Measurements from ENCODE around the gene TMPRSS13. TPM values are rescaled to one million over a fixed set of nuclear protein-coding genes. Genes with fewer than 3 reads are reported as not detected.
"Not testable (repeated sequence)": the region's sequence is repeated elsewhere in the genome, so short reads cannot be mapped to it uniquely, and the experiment has no call there.

The TMPRSS13 gene
- total RNA-seq = under 1 TPM; 0.46 to 0.87 TPM
- long read RNA-seq = 0 reads

GRCh38 chr11:117929142-117929915, at the start of gene TMPRSS13:
TMPRSS13 (minus strand) TSS chr11:117929402; CDS start chr11:117929307, 95 bp downstream.
- peak in 1 of 2 donors; percentile 41 for DNase-seq
- intact Hi-C loops (cut with DNase I, micrococcal nuclease) = no loop called here

GRCh38 chr11:117978991-117979390, 49.8 kb upstream of the TMPRSS13 start:
- ATAC-seq = no peak
- no peak for DNase-seq
- intact Hi-C loops (cut with DNase I, micrococcal nuclease) = no loop called here

More at GRCh38 chr11:117929142-117929915, at the start of gene TMPRSS13:
- ATAC-seq = peak; percentile 85

- DNase-seq; intact Hi-C loops (cut with DNase I, micrococcal nuclease): not testable (repeated sequence)
Measured at GRCh38 chr11:117978291-117978910, 49.2 kb upstream of the TMPRSS13 start.

GRCh38 chr11:117977612-117978264, 48.5 kb upstream of the TMPRSS13 start:
- ATAC-seq; intact Hi-C loops (cut with DNase I, micrococcal nuclease); DNase-seq: not testable (repeated sequence)

More at GRCh38 chr11:117978291-117978910, 49.2 kb upstream of the TMPRSS13 start:
- not testable (repeated sequence) for ATAC-seq

- intact Hi-C loops (cut with DNase I, micrococcal nuclease) = no loop called here
- no peak for DNase-seq
Measured at GRCh38 chr11:117977029-117977428, 47.8 kb upstream of the TMPRSS13 start.

GRCh38 chr11:117976445-117976844, 47.2 kb upstream of the TMPRSS13 start:
- intact Hi-C loops (cut with DNase I, micrococcal nuclease) = no loop called here
- DNase-seq (no peak), ATAC-seq (no peak)

More at GRCh38 chr11:117977029-117977428, 47.8 kb upstream of the TMPRSS13 start:
- ATAC-seq = no peak

GRCh38 chr11:117973503-117973860, 44.3 kb upstream of the TMPRSS13 start:
- intact Hi-C loops (cut with DNase I, micrococcal nuclease) = no loop called here
- no peak for DNase-seq
- ATAC-seq = peak; percentile 69

GRCh38 chr11:117972629-117973502, 43.7 kb upstream of the TMPRSS13 start:
- peak; percentile 66 for ATAC-seq
- no peak for DNase-seq
- intact Hi-C loops (cut with DNase I, micrococcal nuclease) = no loop called here

- intact Hi-C loops (cut with DNase I, micrococcal nuclease) = no loop called here
- no peak for ATAC-seq
- DNase-seq = no peak
Measured at GRCh38 chr11:117972044-117972443, 42.8 kb upstream of the TMPRSS13 start.

GRCh38 chr11:117970400-117971024, 41.3 kb upstream of the TMPRSS13 start:
- intact Hi-C loops (cut with DNase I, micrococcal nuclease) = no loop called here
- DNase-seq (peak; percentile 47 to 69), ATAC-seq (peak; percentile 87)

GRCh38 chr11:117969160-117969991, 40.2 kb upstream of the TMPRSS13 start:
- intact Hi-C loops (cut with DNase I, micrococcal nuclease) = no loop called here
- no peak for DNase-seq
- no peak for ATAC-seq

- no peak for DNase-seq
- no peak for ATAC-seq
- intact Hi-C loops (cut with DNase I, micrococcal nuclease) = no loop called here
Measured at GRCh38 chr11:117966908-117967307, 37.7 kb upstream of the TMPRSS13 start.

- intact Hi-C loops (cut with DNase I, micrococcal nuclease) = no loop called here
- ATAC-seq = no peak
- DNase-seq = no peak
Measured at GRCh38 chr11:117962826-117963225, 33.6 kb upstream of the TMPRSS13 start.

- intact Hi-C loops (cut with DNase I, micrococcal nuclease) = no loop called here
- no peak for ATAC-seq
- no peak for DNase-seq
Measured at GRCh38 chr11:117961896-117962295, 32.7 kb upstream of the TMPRSS13 start.

- DNase-seq = no peak
- intact Hi-C loops (cut with DNase I, micrococcal nuclease) = no loop called here
- no peak for ATAC-seq
Measured at GRCh38 chr11:117960406-117960805, 31.2 kb upstream of the TMPRSS13 start.

GRCh38 chr11:117959438-117960149, 30.4 kb upstream of the TMPRSS13 start:
- ATAC-seq = no peak
- intact Hi-C loops (cut with DNase I, micrococcal nuclease) = no loop called here
- no peak for DNase-seq

GRCh38 chr11:117958949-117959348, 29.7 kb upstream of the TMPRSS13 start:
- intact Hi-C loops (cut with DNase I, micrococcal nuclease) = no loop called here
- ATAC-seq (no peak), DNase-seq (no peak)

All from left colon (tissue), 2 donors.